GM18867 (cell line): ENCODE results near the gene STARD3.
"Not testable (repeated sequence)": the region's sequence is repeated elsewhere in the genome, so short reads cannot be mapped to it uniquely, and the experiment has no call there.

Experiments
- ATAC-seq: cut with Tn5 transposase; IDR thresholded peaks from one replicate; pipeline ENCODE4 v1.9.1; 2021; ENCODE audit warnings: mild to moderate bottlenecking, moderate library complexity; ENCODE audit not compliant: unreplicated experiment

STARD3 gene

DNA sequence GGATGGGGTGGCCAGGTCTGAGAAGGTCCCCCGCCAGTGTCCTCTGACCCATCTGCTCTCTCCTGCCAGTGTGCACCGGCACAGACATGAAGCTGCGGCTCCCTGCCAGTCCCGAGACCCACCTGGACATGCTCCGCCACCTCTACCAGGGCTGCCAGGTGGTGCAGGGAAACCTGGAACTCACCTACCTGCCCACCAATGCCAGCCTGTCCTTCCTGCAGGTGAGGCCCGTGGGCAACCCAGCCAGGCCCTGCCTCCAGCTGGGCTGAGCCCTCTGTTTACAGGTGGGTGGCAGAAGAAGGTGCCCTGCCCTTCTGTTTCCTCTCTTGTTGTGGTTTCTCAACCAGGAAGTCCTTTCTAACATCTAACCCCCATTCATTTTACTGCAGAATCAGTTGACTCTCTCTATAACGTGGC lies 70.0 kb downstream of the STARD3 start:
- ATAC-seq, result no peak

GRCh38 chr17:39709319-39709997 lies 72.5 kb downstream of the STARD3 start:
- ATAC-seq, result no peak

DNA sequence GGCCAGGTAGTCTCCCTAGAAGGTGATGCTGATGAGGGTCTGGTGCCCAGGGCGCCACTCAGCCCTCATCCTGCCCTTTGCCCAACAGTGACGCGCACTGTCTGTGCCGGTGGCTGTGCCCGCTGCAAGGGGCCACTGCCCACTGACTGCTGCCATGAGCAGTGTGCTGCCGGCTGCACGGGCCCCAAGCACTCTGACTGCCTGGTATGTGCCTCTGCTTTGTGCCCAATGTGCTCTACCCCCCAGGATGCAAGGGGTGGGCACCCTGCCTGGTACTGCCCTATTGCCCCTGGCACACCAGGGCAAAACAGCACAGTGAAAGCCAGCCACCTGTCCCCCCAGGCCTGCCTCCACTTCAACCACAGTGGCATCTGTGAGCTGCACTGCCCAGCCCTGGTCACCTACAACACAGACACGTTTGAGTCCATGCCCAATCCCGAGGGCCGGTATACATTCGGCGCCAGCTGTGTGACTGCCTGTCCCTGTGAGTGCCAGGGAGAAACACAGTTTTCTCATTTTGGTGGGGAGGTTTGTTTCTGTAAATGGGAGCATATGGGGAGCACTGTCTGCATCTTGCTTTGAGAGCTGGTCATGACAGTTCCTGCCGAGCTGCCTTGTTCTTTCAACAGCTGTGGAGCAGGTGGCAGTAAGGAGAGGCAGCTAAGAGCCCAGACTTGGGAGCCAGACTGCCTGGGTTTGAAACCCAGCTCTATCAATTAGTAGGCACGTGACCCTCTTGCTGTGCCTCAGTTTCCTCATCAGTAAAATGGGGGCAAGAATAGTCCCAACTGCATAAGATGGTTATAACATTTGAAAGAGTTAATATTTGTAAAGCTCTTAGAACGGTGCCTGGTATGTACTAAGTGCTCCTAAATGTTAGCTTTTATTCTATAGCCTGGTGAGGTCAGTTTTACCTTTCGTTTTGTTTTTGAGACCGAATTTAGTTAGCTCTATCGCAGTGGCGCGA lies 73.3 kb downstream of the STARD3 start:
- ATAC-seq, result no peak

DNA sequence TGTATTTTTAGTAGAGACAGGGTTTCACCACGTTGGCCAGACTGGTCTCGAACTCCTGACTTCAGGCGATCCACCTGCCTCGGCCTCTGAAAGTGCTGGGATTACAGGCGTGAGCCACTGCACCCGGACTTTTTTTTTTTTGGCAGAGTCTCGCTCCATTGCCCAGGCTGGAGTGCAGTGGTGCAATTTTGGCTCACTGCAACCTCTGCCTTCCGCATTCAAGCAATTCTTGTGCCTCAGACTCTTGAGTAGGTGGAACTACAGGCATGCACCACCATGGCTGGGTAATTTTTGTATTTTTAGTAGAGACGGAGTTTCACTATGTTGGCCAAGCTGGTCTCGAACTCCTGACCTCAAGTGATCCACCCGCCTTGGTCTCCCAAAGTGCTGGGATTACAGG lies 74.1 kb downstream of the STARD3 start:
- ATAC-seq, result not testable (repeated sequence)

DNA sequence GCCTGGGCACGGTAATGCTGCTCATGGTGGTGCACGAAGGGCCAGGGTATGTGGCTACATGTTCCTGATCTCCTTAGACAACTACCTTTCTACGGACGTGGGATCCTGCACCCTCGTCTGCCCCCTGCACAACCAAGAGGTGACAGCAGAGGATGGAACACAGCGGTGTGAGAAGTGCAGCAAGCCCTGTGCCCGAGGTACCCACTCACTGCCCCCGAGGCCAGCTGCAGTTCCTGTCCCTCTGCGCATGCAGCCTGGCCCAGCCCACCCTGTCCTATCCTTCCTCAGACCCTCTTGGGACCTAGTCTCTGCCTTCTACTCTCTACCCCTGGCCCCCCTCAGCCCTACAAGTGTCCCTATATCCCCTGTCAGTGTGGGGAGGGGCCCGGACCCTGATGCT lies 74.9 kb downstream of the STARD3 start:
- no peak for ATAC-seq
